GM10266 (cell line): Measurements from ENCODE around the gene VPS37C.
"Not testable (repeated sequence)": the region's sequence is repeated elsewhere in the genome, so short reads cannot be mapped to it uniquely, and the experiment has no call there.

Source experiments
- DNase-seq: peaks from one replicate; pipeline ENCODE4 v3.0.0; 2012; ENCODE audit errors: extremely low spot score
- CTCF ChIP-seq: IDR thresholded peaks from 2 replicates; pipeline ENCODE4 v1.5.1; 2012; ENCODE audit warnings: mild to moderate bottlenecking, low read depth; ENCODE audit not compliant: control insufficient read depth, insufficient read depth; ENCODE audit errors: missing control alignments

Gene VPS37C

GRCh38 chr11:61183645-61184044 is 22.4 kb upstream of the VPS37C start:
- TF ChIP-seq CTCF, result no peak
- no peak for DNase-seq

GRCh38 chr11:61181489-61181888 is 20.3 kb upstream of the VPS37C start:
- TF ChIP-seq CTCF, result no peak
- DNase-seq, result no peak

- not testable (repeated sequence) for DNase-seq
These were observed 19.0 kb upstream of the VPS37C start for GRCh38 chr11:61180205-61180604.

- no peak for DNase-seq
- no peak for TF ChIP-seq CTCF
These were observed 15.2 kb upstream of the VPS37C start for GRCh38 chr11:61176446-61176845.

- TF ChIP-seq CTCF, result no peak
- DNase-seq, result peak; percentile 4
These were observed 13.7 kb upstream of the VPS37C start for GRCh38 chr11:61174949-61175348.

- no peak for DNase-seq
- TF ChIP-seq CTCF, result no peak
These were observed 13.0 kb upstream of the VPS37C start for GRCh38 chr11:61174273-61174672.

- DNase-seq, result no peak
- TF ChIP-seq CTCF, result peak; percentile 17
These were observed 12.2 kb upstream of the VPS37C start for GRCh38 chr11:61173456-61173855.

GRCh38 chr11:61172888-61173287 is 11.7 kb upstream of the VPS37C start:
- TF ChIP-seq CTCF, result no peak
- DNase-seq, result no peak
